H9 (cell line): ENCODE data around the gene SAA4. TPM values are rescaled to one million over a fixed set of nuclear protein-coding genes. Genes with fewer than 3 reads are reported as not detected.

Experiments
- DNase-seq: peaks from one replicate; pipeline ENCODE4 v3.0.0-alpha.2; 2017
- H2AFZ ChIP-seq: one replicate; pipeline ENCODE4 v1.6.1; 2013; ENCODE audit warnings: mild to moderate bottlenecking, low read length, control low read depth, moderate library complexity
- H2AK5ac ChIP-seq: 2 replicates; pipeline ENCODE4 v1.6.1; 2013; ENCODE audit warnings: low read length, control low read depth, mixed read lengths; ENCODE audit not compliant: insufficient read length
- H2BK120ac ChIP-seq: one replicate; pipeline ENCODE4 v1.6.1; 2013; ENCODE audit warnings: low read depth, mild to moderate bottlenecking, low read length, control low read depth, inconsistent platforms; ENCODE audit not compliant: poor library complexity, severe bottlenecking
- H2BK12ac ChIP-seq: 2 replicates; pipeline ENCODE4 v1.6.1; 2013; ENCODE audit warnings: low read length, control low read depth, mixed read lengths, low read depth; ENCODE audit not compliant: insufficient read length
- H2BK15ac ChIP-seq: 2 replicates; pipeline ENCODE4 v1.6.1; 2013; ENCODE audit warnings: low read depth, low read length, control low read depth
- H2BK20ac ChIP-seq: one replicate; pipeline ENCODE4 v1.6.1; 2013; ENCODE audit warnings: low read depth, mild to moderate bottlenecking, low read length, control low read depth, inconsistent platforms; ENCODE audit not compliant: poor library complexity, severe bottlenecking
- H2BK5ac ChIP-seq: 2 replicates; pipeline ENCODE4 v1.6.1; 2013; ENCODE audit warnings: low read length, control low read depth, mixed read lengths; ENCODE audit not compliant: insufficient read length
- H3K14ac ChIP-seq: 2 replicates; pipeline ENCODE4 v1.6.1; 2013; ENCODE audit warnings: low read length, control low read depth; ENCODE audit not compliant: insufficient read depth
- H3K18ac ChIP-seq: 2 replicates; pipeline ENCODE4 v1.6.1; 2013; ENCODE audit warnings: low read depth, mild to moderate bottlenecking, mixed read lengths, low read length, control low read depth; ENCODE audit not compliant: insufficient read length
- H3K23ac ChIP-seq: 2 replicates; pipeline ENCODE4 v1.6.1; 2013; ENCODE audit warnings: low read length, control low read depth, mixed read lengths, low read depth; ENCODE audit not compliant: insufficient read length
- H3K23me2 ChIP-seq: 2 replicates; pipeline ENCODE4 v1.6.1; 2013; ENCODE audit warnings: low read depth, mild to moderate bottlenecking, mixed read lengths, low read length, control low read depth; ENCODE audit not compliant: insufficient read length, poor library complexity, severe bottlenecking
- H3K27ac ChIP-seq: 2 replicates; pipeline ENCODE4 v1.5.1; 2013; ENCODE audit warnings: low read length, control low read depth, mixed read lengths, low read depth; ENCODE audit not compliant: insufficient read length
- H3K27me3 ChIP-seq: 2 replicates; pipeline ENCODE4 v1.6.1; 2013; ENCODE audit warnings: low read length, control low read depth, inconsistent platforms; ENCODE audit not compliant: insufficient read depth
- H3K4ac ChIP-seq: 2 replicates; pipeline ENCODE4 v1.6.1; 2013; ENCODE audit warnings: low read depth, mild to moderate bottlenecking, control low read depth, inconsistent platforms, low read length, moderate library complexity
- H3K4me1 ChIP-seq: 2 replicates; pipeline ENCODE4 v1.6.1; 2013; ENCODE audit warnings: low read length, control low read depth, inconsistent platforms; ENCODE audit not compliant: insufficient read depth
- H3K4me2 ChIP-seq: 2 replicates; pipeline ENCODE4 v1.6.1; 2013; ENCODE audit warnings: low read length, control low read depth, mixed read lengths; ENCODE audit not compliant: insufficient read length, insufficient read depth
- H3K56ac ChIP-seq: 2 replicates; pipeline ENCODE4 v1.6.1; 2013; ENCODE audit warnings: low read depth, mild to moderate bottlenecking, mixed read lengths, low read length, control low read depth; ENCODE audit not compliant: insufficient read length
- H3K79me1 ChIP-seq: 2 replicates; pipeline ENCODE4 v1.6.1; 2013; ENCODE audit warnings: low read depth, mild to moderate bottlenecking, moderate library complexity, low read length, control low read depth, inconsistent platforms; ENCODE audit not compliant: insufficient read depth, poor library complexity, severe bottlenecking
- H3K79me2 ChIP-seq: 2 replicates; pipeline ENCODE4 v1.6.1; 2013; ENCODE audit warnings: low read length, control low read depth, inconsistent platforms; ENCODE audit not compliant: insufficient read depth
- H3K9ac ChIP-seq: 2 replicates; pipeline ENCODE4 v1.6.1; 2013; ENCODE audit warnings: low read length, control low read depth, mixed read lengths; ENCODE audit not compliant: insufficient read length; ENCODE audit errors: extremely low read depth
- H3K9me3 ChIP-seq: one replicate; pipeline ENCODE4 v1.6.1; 2013; ENCODE audit warnings: low read depth, low read length, inconsistent platforms; ENCODE audit not compliant: control insufficient read depth
- H3T11ph ChIP-seq: one replicate; pipeline ENCODE4 v1.6.1; 2013; ENCODE audit warnings: mild to moderate bottlenecking, low read length, control low read depth, inconsistent platforms
- H4K20me1 ChIP-seq: one replicate; pipeline ENCODE4 v1.6.1; 2013; ENCODE audit not compliant: control insufficient read depth, insufficient read length, insufficient read depth
- H4K5ac ChIP-seq: 2 replicates; pipeline ENCODE4 v1.6.1; 2013; ENCODE audit warnings: low read depth, mild to moderate bottlenecking, mixed read lengths, low read length, control low read depth; ENCODE audit not compliant: insufficient read length
- H4K8ac ChIP-seq: replicated peaks from 2 replicates; pipeline ENCODE4 v1.6.1; 2013; ENCODE audit warnings: low read length, control low read depth, mixed read lengths, low read depth; ENCODE audit not compliant: insufficient read length
- H4K91ac ChIP-seq: 2 replicates; pipeline ENCODE4 v1.6.1; 2013; ENCODE audit warnings: low read depth, mild to moderate bottlenecking, moderate library complexity, mixed read lengths, low read length, control low read depth; ENCODE audit not compliant: insufficient read length
- H3K27ac Mint-ChIP-seq, 3 experiments: 2 replicates in 2 of 3; 3 replicates in 1 of 3; pipeline ENCODE4 v1.8.0; 2020 to 2021; ENCODE audit warnings: mixed read lengths in 3 of 3, mild to moderate bottlenecking in 1 of 3, moderate library complexity in 1 of 3
- H3K27me3 Mint-ChIP-seq: 2 replicates; pipeline ENCODE4 v1.8.0; 2021; ENCODE audit warnings: low read depth, mild to moderate bottlenecking, moderate library complexity, mixed read lengths
- H3K36me3 Mint-ChIP-seq, 3 experiments: 2 replicates in 2 of 3; 3 replicates in 1 of 3; pipeline ENCODE4 v1.8.0; 2020 to 2021; ENCODE audit warnings: low read depth in 3 of 3, mixed read lengths in 3 of 3; ENCODE audit not compliant: insufficient read depth in 1 of 3
- H3K4me1 Mint-ChIP-seq, 2 experiments: 2 replicates each; pipeline ENCODE4 v1.8.0; 2020; ENCODE audit warnings: mixed read lengths in 2 of 2
- H3K4me3 Mint-ChIP-seq, 2 experiments: 2 replicates in 1 of 2; 3 replicates in 1 of 2; pipeline ENCODE4 v1.8.0; 2020 to 2021; ENCODE audit warnings: mild to moderate bottlenecking in 2 of 2, mixed read lengths in 2 of 2, moderate library complexity in 1 of 2
- H3K9me3 Mint-ChIP-seq, 2 experiments: 2 replicates in 1 of 2; 3 replicates in 1 of 2; pipeline ENCODE4 v1.8.0; 2020; ENCODE audit warnings: mild to moderate bottlenecking in 2 of 2, mixed read lengths in 2 of 2, moderate library complexity in 1 of 2
- WGBS: extraction: QIAGEN DNeasy Blood & Tissue Kit; methylation state at CpG from one replicate; pipeline ENCODE4 v1.1.7; 2013; ENCODE audit warnings: missing lambda C conversion rate, low lambda C conversion rate, mixed read lengths; ENCODE audit not compliant: insufficient read length; ENCODE audit errors: extremely low coverage; 5-methylcytosine and 5-hydroxymethylcytosine counted together
- total RNA-seq: library from RNA; stranded (reverse); gene quantifications from 2 replicates; pipeline ENCODE4 v1.2.1, GENCODE V29; 2021
- TF ChIP-seq, protein P1 (sequence below): fragments of 200-600 bp; sonication (generic); conservative IDR thresholded peaks from 3 replicates; pipeline ENCODE4 v1.8.0; 2021; ENCODE audit warnings: antibody characterized with exemption, mild to moderate bottlenecking

The SAA4 gene
- total RNA-seq, 1 experiment from 2014 or later = not detected

DNA sequence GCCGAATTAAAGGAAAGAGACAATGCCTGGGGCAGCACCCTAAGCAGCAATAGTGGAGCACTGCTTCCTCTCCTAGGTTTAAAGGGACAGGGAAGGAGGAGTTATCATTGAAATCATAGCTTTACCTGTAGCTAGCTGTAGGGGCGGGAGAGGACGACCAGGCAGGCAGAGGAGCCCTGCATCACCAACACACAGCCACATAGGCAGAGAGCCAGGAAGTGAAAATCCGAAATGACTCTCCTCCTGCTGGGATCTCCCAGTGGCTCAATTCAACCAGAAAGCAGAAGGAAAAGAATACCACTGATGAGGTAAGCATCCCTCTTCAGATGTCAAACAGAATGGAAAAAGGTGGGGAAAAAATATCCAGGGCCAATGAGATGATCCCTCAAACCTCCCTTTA, 43.6 kb downstream of the SAA4 start:
- no peaks in the 10 kb centered on the region for H3K79me2 ChIP-seq
- H3K27me3 Mint-ChIP-seq = peaks cover 1% of the 10 kb centered on the region
- no peak overlapping the region for H3K4me2 ChIP-seq
- H4K8ac ChIP-seq = no peak overlapping the region
- H3T11ph ChIP-seq = no peak overlapping the region
- peak; percentile 72 for DNase-seq
- H3K56ac ChIP-seq = no peak overlapping the region
- H2BK12ac ChIP-seq = no peak overlapping the region
- no peaks in the 10 kb centered on the region for H3K23me2 ChIP-seq
- no peak overlapping the region for H2BK15ac ChIP-seq
- TF ChIP-seq, protein P1, sequence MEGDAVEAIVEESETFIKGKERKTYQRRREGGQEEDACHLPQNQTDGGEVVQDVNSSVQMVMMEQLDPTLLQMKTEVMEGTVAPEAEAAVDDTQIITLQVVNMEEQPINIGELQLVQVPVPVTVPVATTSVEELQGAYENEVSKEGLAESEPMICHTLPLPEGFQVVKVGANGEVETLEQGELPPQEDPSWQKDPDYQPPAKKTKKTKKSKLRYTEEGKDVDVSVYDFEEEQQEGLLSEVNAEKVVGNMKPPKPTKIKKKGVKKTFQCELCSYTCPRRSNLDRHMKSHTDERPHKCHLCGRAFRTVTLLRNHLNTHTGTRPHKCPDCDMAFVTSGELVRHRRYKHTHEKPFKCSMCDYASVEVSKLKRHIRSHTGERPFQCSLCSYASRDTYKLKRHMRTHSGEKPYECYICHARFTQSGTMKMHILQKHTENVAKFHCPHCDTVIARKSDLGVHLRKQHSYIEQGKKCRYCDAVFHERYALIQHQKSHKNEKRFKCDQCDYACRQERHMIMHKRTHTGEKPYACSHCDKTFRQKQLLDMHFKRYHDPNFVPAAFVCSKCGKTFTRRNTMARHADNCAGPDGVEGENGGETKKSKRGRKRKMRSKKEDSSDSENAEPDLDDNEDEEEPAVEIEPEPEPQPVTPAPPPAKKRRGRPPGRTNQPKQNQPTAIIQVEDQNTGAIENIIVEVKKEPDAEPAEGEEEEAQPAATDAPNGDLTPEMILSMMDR = peak; percentile 36; the same call in 1 of the 3 replicates
- no peak overlapping the region for H2AFZ ChIP-seq
- H3K4me3 Mint-ChIP-seq = no peak overlapping the region
- H3K9me3 ChIP-seq = no peaks in the 10 kb centered on the region
- no peaks in the 10 kb centered on the region; a peak in 1 of 5 replicates for H3K9me3 Mint-ChIP-seq
- H4K91ac ChIP-seq = no peak overlapping the region
- H3K4me1 Mint-ChIP-seq = peaks cover 8 to 10% of the 10 kb centered on the region in 2 experiments
- no peak overlapping the region for H2BK120ac ChIP-seq
- no peaks in the 10 kb centered on the region for H3K36me3 Mint-ChIP-seq
- H4K5ac ChIP-seq = no peak overlapping the region
- H3K27ac ChIP-seq = no peak overlapping the region
- no peak overlapping the region for H3K18ac ChIP-seq
- no peak overlapping the region for H3K9ac ChIP-seq
- H3K27ac Mint-ChIP-seq = no peak overlapping the region; a peak in 1 of 7 replicates
- no peak overlapping the region for H2AK5ac ChIP-seq
- no peaks in the 10 kb centered on the region for H3K27me3 ChIP-seq
- H2BK5ac ChIP-seq = no peak overlapping the region
- H3K14ac ChIP-seq = no peak overlapping the region
- H3K23ac ChIP-seq = no peak overlapping the region
- H3K4me1 ChIP-seq = peaks cover 3% of the 10 kb centered on the region; the same call in 1 of the 2 replicates
- no peak overlapping the region for H3K4ac ChIP-seq
- no peaks in the 10 kb centered on the region for H4K20me1 ChIP-seq
- no peaks in the 10 kb centered on the region for H3K79me1 ChIP-seq
- no peak overlapping the region for H2BK20ac ChIP-seq
- no CpG with 5 or more reads among the region's 4 CpGs for WGBS
